ENCODE results near the gene WSCD1. TPM values are rescaled to one million over a fixed set of nuclear protein-coding genes. Genes with fewer than 3 reads are reported as not detected.

The WSCD1 gene
- polyA plus RNA-seq, 1 donor (not counting 4 experiments of a cell fraction or from before 2014, with no cell fraction given), result not detected

GRCh38 chr17:6102615-6103014 is 32.4 kb downstream of the WSCD1 start:
- no peaks in the 10 kb centered on the region for H3K79me2 ChIP-seq (ENCODE audit: control insufficient read depth, insufficient read depth, low read length)
- no peak overlapping the region for H3K4me2 ChIP-seq (ENCODE audit: control insufficient read depth, extremely low read depth, insufficient read depth, low read depth, low read length)
- H4K20me1 ChIP-seq (ENCODE audit: control insufficient read depth, extremely low read depth, insufficient read depth, low read length), result no peaks in the 10 kb centered on the region
- no peaks in the 10 kb centered on the region for H3K9me3 ChIP-seq (ENCODE audit: control insufficient read depth, low read depth, low read length)
- peaks cover 4% of the 10 kb centered on the region for H3K27me3 ChIP-seq (ENCODE audit: control insufficient read depth, extremely low read depth, insufficient read depth, low read length)
- no peak overlapping the region for H2AFZ ChIP-seq (ENCODE audit: control insufficient read depth, low read length)
- no peaks in the 10 kb centered on the region for H3K36me3 ChIP-seq (ENCODE audit: control insufficient read depth in 2 of 2, extremely low read depth in 1 of 2, insufficient read depth in 2 of 2, low read length in 2 of 2)
- DNase-seq (ENCODE audit: low read depth, low spot score), result no peak
- no peaks in the 10 kb centered on the region for H3K4me1 ChIP-seq (ENCODE audit: control insufficient read depth, extremely low read depth, insufficient read depth, low read length)
- no peak for TF ChIP-seq EZH2 (IDR thresholded peaks at IDR 0.05; ENCODE audit: low read length)
- TF ChIP-seq, protein P1, sequence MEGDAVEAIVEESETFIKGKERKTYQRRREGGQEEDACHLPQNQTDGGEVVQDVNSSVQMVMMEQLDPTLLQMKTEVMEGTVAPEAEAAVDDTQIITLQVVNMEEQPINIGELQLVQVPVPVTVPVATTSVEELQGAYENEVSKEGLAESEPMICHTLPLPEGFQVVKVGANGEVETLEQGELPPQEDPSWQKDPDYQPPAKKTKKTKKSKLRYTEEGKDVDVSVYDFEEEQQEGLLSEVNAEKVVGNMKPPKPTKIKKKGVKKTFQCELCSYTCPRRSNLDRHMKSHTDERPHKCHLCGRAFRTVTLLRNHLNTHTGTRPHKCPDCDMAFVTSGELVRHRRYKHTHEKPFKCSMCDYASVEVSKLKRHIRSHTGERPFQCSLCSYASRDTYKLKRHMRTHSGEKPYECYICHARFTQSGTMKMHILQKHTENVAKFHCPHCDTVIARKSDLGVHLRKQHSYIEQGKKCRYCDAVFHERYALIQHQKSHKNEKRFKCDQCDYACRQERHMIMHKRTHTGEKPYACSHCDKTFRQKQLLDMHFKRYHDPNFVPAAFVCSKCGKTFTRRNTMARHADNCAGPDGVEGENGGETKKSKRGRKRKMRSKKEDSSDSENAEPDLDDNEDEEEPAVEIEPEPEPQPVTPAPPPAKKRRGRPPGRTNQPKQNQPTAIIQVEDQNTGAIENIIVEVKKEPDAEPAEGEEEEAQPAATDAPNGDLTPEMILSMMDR (optimal IDR thresholded peaks at IDR 0.05 in 1 of 3, IDR thresholded peaks at IDR 0.05 in 1 of 3, conservative IDR thresholded peaks at IDR 0.05 in 1 of 3; ENCODE audit: extremely low read depth in 1 of 3, insufficient read depth in 2 of 3, low read length in 3 of 3), result no peak
- H3K27ac ChIP-seq (ENCODE audit: control insufficient read depth, insufficient read depth, low read length), result no peak overlapping the region
- no peak overlapping the region for H3K4me3 ChIP-seq (ENCODE audit: control insufficient read depth in 2 of 3, extremely low read depth in 1 of 3, insufficient read depth in 2 of 3, low read depth in 1 of 3, low read length in 3 of 3)
- H3K9me1 ChIP-seq (ENCODE audit: control insufficient read depth, extremely low read depth, insufficient read depth, low read length), result no peaks in the 10 kb centered on the region
- H3K9ac ChIP-seq (ENCODE audit: control insufficient read depth, extremely low read depth, insufficient read depth, low read length), result no peak overlapping the region
- FAIRE-seq, result no peak
- dilution Hi-C loops (cut with MboI; ENCODE audit: extremely low pct_ligation_motif_present, low sequenced_read_pairs), result no loop called here

DNA sequence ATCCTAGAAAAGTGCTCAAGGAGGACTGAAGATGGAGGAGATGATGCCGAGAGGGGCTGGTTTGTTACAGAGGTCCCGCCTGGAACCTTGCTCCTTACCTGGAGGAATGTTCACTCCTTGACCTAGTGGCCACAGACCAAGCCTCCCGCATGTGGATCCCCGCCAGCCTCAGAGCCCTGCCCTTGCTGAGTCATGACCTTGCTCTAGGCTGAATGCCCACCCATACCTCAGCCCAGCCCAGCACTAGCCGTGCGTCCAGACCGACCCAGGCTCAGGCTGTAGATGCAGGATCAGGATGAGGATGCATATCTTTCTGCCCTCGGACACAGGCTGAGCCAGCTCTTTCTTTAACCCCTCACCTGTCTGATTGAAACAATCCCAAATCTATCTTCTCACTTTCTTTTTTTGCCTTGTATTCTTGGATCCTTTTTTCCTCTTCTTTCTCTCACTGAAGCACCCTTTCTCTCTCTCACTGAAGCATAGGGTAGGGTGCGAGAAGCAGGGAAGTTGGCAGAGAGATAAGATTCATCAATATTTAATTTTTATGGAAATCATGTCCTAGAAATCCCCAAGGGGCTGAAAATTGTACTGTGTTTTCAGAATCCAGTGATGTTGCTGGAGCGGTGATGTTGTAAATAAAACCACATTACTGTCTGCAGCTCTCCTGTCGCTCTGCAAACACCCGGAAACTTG is 34.9 kb downstream of the WSCD1 start:
- TF ChIP-seq, protein P1 (optimal IDR thresholded peaks at IDR 0.05 in 1 of 3, IDR thresholded peaks at IDR 0.05 in 1 of 3, conservative IDR thresholded peaks at IDR 0.05 in 1 of 3; ENCODE audit: extremely low read depth in 1 of 3, insufficient read depth in 2 of 3, low read length in 3 of 3), result no peak
- no peak for TF ChIP-seq EZH2 (IDR thresholded peaks at IDR 0.05; ENCODE audit: low read length)
- Histone ChIP-seq H3K9me1 (ENCODE audit: control insufficient read depth, extremely low read depth, insufficient read depth, low read length) (no peaks in the 10 kb centered on the region), H4K20me1 (ENCODE audit: control insufficient read depth, extremely low read depth, insufficient read depth, low read length) (no peaks in the 10 kb centered on the region), H3K36me3 (ENCODE audit: control insufficient read depth in 2 of 2, extremely low read depth in 1 of 2, insufficient read depth in 2 of 2, low read length in 2 of 2) (no peaks in the 10 kb centered on the region), H3K79me2 (ENCODE audit: control insufficient read depth, insufficient read depth, low read length) (no peaks in the 10 kb centered on the region), H3K27me3 (ENCODE audit: control insufficient read depth, extremely low read depth, insufficient read depth, low read length) (no peaks in the 10 kb centered on the region), H3K9me3 (ENCODE audit: control insufficient read depth, low read depth, low read length) (no peaks in the 10 kb centered on the region), H3K4me2 (ENCODE audit: control insufficient read depth, extremely low read depth, insufficient read depth, low read depth, low read length) (no peak overlapping the region), H3K4me1 (ENCODE audit: control insufficient read depth, extremely low read depth, insufficient read depth, low read length) (no peaks in the 10 kb centered on the region), H2AFZ (ENCODE audit: control insufficient read depth, low read length) (no peak overlapping the region), H3K27ac (ENCODE audit: control insufficient read depth, insufficient read depth, low read length) (no peak overlapping the region), H3K4me3 (ENCODE audit: control insufficient read depth in 2 of 3, extremely low read depth in 1 of 3, insufficient read depth in 2 of 3, low read depth in 1 of 3, low read length in 3 of 3) (no peak overlapping the region), H3K9ac (ENCODE audit: control insufficient read depth, extremely low read depth, insufficient read depth, low read length) (no peak overlapping the region)
- no peak for FAIRE-seq
- dilution Hi-C loops (cut with MboI; ENCODE audit: extremely low pct_ligation_motif_present, low sequenced_read_pairs), result no loop called here
- DNase-seq (ENCODE audit: low read depth, low spot score), result no peak
